ENCODE data around the gene KCNQ2.
"Not testable (repeated sequence)": the region's sequence is repeated elsewhere in the genome, so short reads cannot be mapped to it uniquely, and the experiment has no call there.

Gene KCNQ2

GRCh38 chr20:63387393-63387792 lies 85.1 kb downstream of the KCNQ2 start:
- Histone ChIP-seq H3K9ac (ENCODE audit: low read length) (no peak overlapping the region), H3K36me3 (ENCODE audit: control insufficient read depth, insufficient read depth, low read length) (no peaks in the 10 kb centered on the region), H3K4me1 (ENCODE audit: control insufficient read depth, insufficient read depth, low read length) (no peaks in the 10 kb centered on the region), H3K27ac (ENCODE audit: low read depth, low read length) (no peak overlapping the region), H3K27me3 (ENCODE audit: control insufficient read depth, insufficient read depth, low read length) (no peaks in the 10 kb centered on the region), H3K4me3 (ENCODE audit: low read length) (no peak overlapping the region)

- H3K36me3 ChIP-seq (ENCODE audit: control insufficient read depth, insufficient read depth, low read length): no peaks in the 10 kb centered on the region
These were observed 86.0 kb downstream of the KCNQ2 start for GRCh38 chr20:63386491-63386890.

GRCh38 chr20:63385819-63386218 lies 86.6 kb downstream of the KCNQ2 start:
- Histone ChIP-seq H3K4me1 (ENCODE audit: control insufficient read depth, insufficient read depth, low read length) (no peaks in the 10 kb centered on the region), H3K27me3 (ENCODE audit: control insufficient read depth, insufficient read depth, low read length) (peaks cover 3% of the 10 kb centered on the region), H3K9ac (ENCODE audit: low read length) (no peak overlapping the region), H3K27ac (ENCODE audit: low read depth, low read length) (no peak overlapping the region), H3K4me3 (ENCODE audit: low read length) (no peak overlapping the region), H3K36me3 (ENCODE audit: control insufficient read depth, insufficient read depth, low read length) (no peaks in the 10 kb centered on the region)

More at GRCh38 chr20:63386491-63386890, 86.0 kb downstream of the KCNQ2 start:
- no peak overlapping the region for H3K9ac ChIP-seq (ENCODE audit: low read length)
- no peaks in the 10 kb centered on the region for H3K4me1 ChIP-seq (ENCODE audit: control insufficient read depth, insufficient read depth, low read length)
- H3K4me3 ChIP-seq (ENCODE audit: low read length): no peak overlapping the region
- no peak overlapping the region for H3K27ac ChIP-seq (ENCODE audit: low read depth, low read length)
- H3K27me3 ChIP-seq (ENCODE audit: control insufficient read depth, insufficient read depth, low read length): peaks cover 3% of the 10 kb centered on the region

- peaks cover 3% of the 10 kb centered on the region for H3K27me3 ChIP-seq (ENCODE audit: control insufficient read depth, insufficient read depth, low read length)
- no peak overlapping the region for H3K9ac ChIP-seq (ENCODE audit: low read length)
- H3K36me3 ChIP-seq (ENCODE audit: control insufficient read depth, insufficient read depth, low read length): no peaks in the 10 kb centered on the region
- H3K4me3 ChIP-seq (ENCODE audit: low read length): no peak overlapping the region
- H3K27ac ChIP-seq (ENCODE audit: low read depth, low read length): no peak overlapping the region
- no peaks in the 10 kb centered on the region for H3K4me1 ChIP-seq (ENCODE audit: control insufficient read depth, insufficient read depth, low read length)
These were observed 88.1 kb downstream of the KCNQ2 start for GRCh38 chr20:63384336-63384735.

- no peaks in the 10 kb centered on the region for H3K36me3 ChIP-seq (ENCODE audit: control insufficient read depth, insufficient read depth, low read length)
- H3K4me3 ChIP-seq (ENCODE audit: low read length): no peak overlapping the region
- peaks cover 5% of the 10 kb centered on the region for H3K27me3 ChIP-seq (ENCODE audit: control insufficient read depth, insufficient read depth, low read length)
- no peak overlapping the region for H3K9ac ChIP-seq (ENCODE audit: low read length)
- H3K4me1 ChIP-seq (ENCODE audit: control insufficient read depth, insufficient read depth, low read length): no peaks in the 10 kb centered on the region
- H3K27ac ChIP-seq (ENCODE audit: low read depth, low read length): no peak overlapping the region
These were observed 88.9 kb downstream of the KCNQ2 start for GRCh38 chr20:63383556-63383955.

GRCh38 chr20:63382551-63383300 lies 89.7 kb downstream of the KCNQ2 start:
- H3K9ac ChIP-seq (ENCODE audit: low read length): no peak overlapping the region

DNA sequence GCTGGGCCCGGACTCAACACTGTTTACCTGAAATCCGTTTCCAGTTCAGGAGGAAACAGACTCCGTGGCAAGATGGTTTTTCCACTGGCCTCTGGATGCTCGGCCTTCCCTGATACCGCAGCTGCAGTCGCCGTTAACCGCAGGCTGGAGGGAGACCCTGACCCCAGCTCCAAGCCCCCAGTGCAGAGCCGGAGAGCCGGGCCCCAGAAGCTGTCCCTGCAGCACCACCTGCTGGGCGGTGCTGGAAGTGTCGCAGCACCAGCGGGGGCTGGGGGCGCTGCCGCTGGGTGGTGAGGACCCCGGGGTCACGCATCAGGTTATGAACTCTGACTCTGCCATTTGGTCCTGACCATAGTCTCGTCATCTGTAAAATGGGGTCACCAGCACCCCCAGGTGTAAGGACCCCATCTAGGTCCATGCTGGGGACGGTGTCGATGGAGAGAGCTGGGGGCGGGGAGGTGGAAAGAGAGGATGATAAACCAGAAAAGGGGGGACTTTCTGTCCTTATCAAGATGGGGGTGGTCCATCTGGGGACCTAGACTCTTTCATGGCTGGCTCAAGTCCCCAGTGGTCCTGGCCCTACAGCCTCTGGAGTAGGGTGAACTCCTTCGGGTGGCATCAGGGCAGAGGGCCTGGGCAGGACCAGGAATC lies 90.5 kb downstream of the KCNQ2 start:
- H3K4me1 ChIP-seq (ENCODE audit: control insufficient read depth, insufficient read depth, low read length): no peaks in the 10 kb centered on the region
- H3K4me3 ChIP-seq (ENCODE audit: low read length): no peak overlapping the region
- H3K27ac ChIP-seq (ENCODE audit: low read depth, low read length): no peak overlapping the region
- no peak overlapping the region for H3K9ac ChIP-seq (ENCODE audit: low read length)
- no peaks in the 10 kb centered on the region for H3K36me3 ChIP-seq (ENCODE audit: control insufficient read depth, insufficient read depth, low read length)
- H3K27me3 ChIP-seq (ENCODE audit: control insufficient read depth, insufficient read depth, low read length): peaks cover 5% of the 10 kb centered on the region

More at GRCh38 chr20:63382551-63383300, 89.7 kb downstream of the KCNQ2 start:
- H3K36me3 ChIP-seq (ENCODE audit: control insufficient read depth, insufficient read depth, low read length): no peaks in the 10 kb centered on the region
- peaks cover 5% of the 10 kb centered on the region for H3K27me3 ChIP-seq (ENCODE audit: control insufficient read depth, insufficient read depth, low read length)
- H3K27ac ChIP-seq (ENCODE audit: low read depth, low read length): no peak overlapping the region
- H3K4me3 ChIP-seq (ENCODE audit: low read length): no peak overlapping the region
- no peaks in the 10 kb centered on the region for H3K4me1 ChIP-seq (ENCODE audit: control insufficient read depth, insufficient read depth, low read length)

GRCh38 chr20:63380346-63380870 lies 92.0 kb downstream of the KCNQ2 start:
- Histone ChIP-seq H3K4me1 (ENCODE audit: control insufficient read depth, insufficient read depth, low read length) (no peaks in the 10 kb centered on the region), H3K9ac (ENCODE audit: low read length) (no peak overlapping the region), H3K27ac (ENCODE audit: low read depth, low read length) (no peak overlapping the region), H3K36me3 (ENCODE audit: control insufficient read depth, insufficient read depth, low read length) (no peaks in the 10 kb centered on the region), H3K4me3 (ENCODE audit: low read length) (no peak overlapping the region), H3K27me3 (ENCODE audit: control insufficient read depth, insufficient read depth, low read length) (peaks cover 11% of the 10 kb centered on the region)

- peaks cover 14% of the 10 kb centered on the region for H3K27me3 ChIP-seq (ENCODE audit: control insufficient read depth, insufficient read depth, low read length)
- H3K36me3 ChIP-seq (ENCODE audit: control insufficient read depth, insufficient read depth, low read length); H3K4me1 ChIP-seq (ENCODE audit: control insufficient read depth, insufficient read depth, low read length); H3K4me3 ChIP-seq (ENCODE audit: low read length); H3K27ac ChIP-seq (ENCODE audit: low read depth, low read length); H3K9ac ChIP-seq (ENCODE audit: low read length): not testable (repeated sequence)
These were observed 92.6 kb downstream of the KCNQ2 start for GRCh38 chr20:63379872-63380271.

GRCh38 chr20:63379296-63379695 lies 93.2 kb downstream of the KCNQ2 start:
- H3K27me3 ChIP-seq (ENCODE audit: control insufficient read depth, insufficient read depth, low read length): peaks cover 14% of the 10 kb centered on the region

GRCh38 chr20:63378626-63379025 lies 93.8 kb downstream of the KCNQ2 start:
- Histone ChIP-seq H3K36me3 (ENCODE audit: control insufficient read depth, insufficient read depth, low read length) (no peaks in the 10 kb centered on the region), H3K27ac (ENCODE audit: low read depth, low read length) (no peak overlapping the region), H3K4me3 (ENCODE audit: low read length) (no peak overlapping the region), H3K9ac (ENCODE audit: low read length) (no peak overlapping the region), H3K27me3 (ENCODE audit: control insufficient read depth, insufficient read depth, low read length) (peaks cover 14% of the 10 kb centered on the region), H3K4me1 (ENCODE audit: control insufficient read depth, insufficient read depth, low read length) (no peaks in the 10 kb centered on the region)

More at GRCh38 chr20:63379296-63379695, 93.2 kb downstream of the KCNQ2 start:
- no peaks in the 10 kb centered on the region for H3K4me1 ChIP-seq (ENCODE audit: control insufficient read depth, insufficient read depth, low read length)
- H3K9ac ChIP-seq (ENCODE audit: low read length): no peak overlapping the region
- H3K27ac ChIP-seq (ENCODE audit: low read depth, low read length): no peak overlapping the region
- H3K4me3 ChIP-seq (ENCODE audit: low read length): no peak overlapping the region
- H3K36me3 ChIP-seq (ENCODE audit: control insufficient read depth, insufficient read depth, low read length): no peaks in the 10 kb centered on the region

GRCh38 chr20:63377951-63378381 lies 94.5 kb downstream of the KCNQ2 start:
- H3K9ac ChIP-seq (ENCODE audit: low read length): no peak overlapping the region

More at GRCh38 chr20:63377951-63378381, 94.5 kb downstream of the KCNQ2 start:
- H3K4me1 ChIP-seq (ENCODE audit: control insufficient read depth, insufficient read depth, low read length): no peaks in the 10 kb centered on the region
- H3K27ac ChIP-seq (ENCODE audit: low read depth, low read length): no peak overlapping the region
- H3K27me3 ChIP-seq (ENCODE audit: control insufficient read depth, insufficient read depth, low read length): peaks cover 16% of the 10 kb centered on the region
- H3K36me3 ChIP-seq (ENCODE audit: control insufficient read depth, insufficient read depth, low read length): no peaks in the 10 kb centered on the region
- no peak overlapping the region for H3K4me3 ChIP-seq (ENCODE audit: low read length)
